Subcutaneous abdominal adipose tissue (tissue), 5 donors: ENCODE results near the gene KCNH2.

Source experiments
- H3K27ac ChIP-seq: one replicate; pipeline ENCODE4 v1.7.0; 2013; ENCODE audit warnings: low read depth, mild to moderate bottlenecking, inconsistent platforms, low read length, moderate library complexity
- H3K27me3 ChIP-seq, 5 donors: one replicate each; pipeline ENCODE4 v1.7.0; 2013; ENCODE audit warnings: low read length in 5 of 5, inconsistent platforms in 1 of 5; ENCODE audit not compliant: control insufficient read depth in 5 of 5, insufficient read depth in 4 of 5
- H3K36me3 ChIP-seq, 5 donors: one replicate each; pipeline ENCODE4 v1.7.0; 2013; ENCODE audit warnings: low read length in 5 of 5; ENCODE audit not compliant: control insufficient read depth in 5 of 5, insufficient read depth in 5 of 5
- H3K4me1 ChIP-seq, 5 donors: one replicate each; pipeline ENCODE4 v1.7.0; 2013; ENCODE audit warnings: low read length in 5 of 5, mild to moderate bottlenecking in 3 of 5, moderate library complexity in 1 of 5; ENCODE audit not compliant: control insufficient read depth in 5 of 5, insufficient read depth in 5 of 5
- H3K4me3 ChIP-seq, 5 donors: one replicate each; pipeline ENCODE4 v1.7.0; 2013; ENCODE audit warnings: low read length in 5 of 5, low read depth in 1 of 5
- H3K9ac ChIP-seq, 5 donors: one replicate each; pipeline ENCODE4 v1.7.0; 2013; ENCODE audit warnings: low read length in 5 of 5, mild to moderate bottlenecking in 4 of 5, moderate library complexity in 3 of 5
- H3K9me3 ChIP-seq, 5 donors: one replicate each; pipeline ENCODE4 v1.7.0; 2013; ENCODE audit warnings: low read length in 5 of 5; ENCODE audit not compliant: control insufficient read depth in 5 of 5
- donor health status: healthy.
- donor health status: healthy.
- donor health status: healthy.
- donor health status: healthy.
- donor health status: healthy.

The KCNH2 gene

DNA sequence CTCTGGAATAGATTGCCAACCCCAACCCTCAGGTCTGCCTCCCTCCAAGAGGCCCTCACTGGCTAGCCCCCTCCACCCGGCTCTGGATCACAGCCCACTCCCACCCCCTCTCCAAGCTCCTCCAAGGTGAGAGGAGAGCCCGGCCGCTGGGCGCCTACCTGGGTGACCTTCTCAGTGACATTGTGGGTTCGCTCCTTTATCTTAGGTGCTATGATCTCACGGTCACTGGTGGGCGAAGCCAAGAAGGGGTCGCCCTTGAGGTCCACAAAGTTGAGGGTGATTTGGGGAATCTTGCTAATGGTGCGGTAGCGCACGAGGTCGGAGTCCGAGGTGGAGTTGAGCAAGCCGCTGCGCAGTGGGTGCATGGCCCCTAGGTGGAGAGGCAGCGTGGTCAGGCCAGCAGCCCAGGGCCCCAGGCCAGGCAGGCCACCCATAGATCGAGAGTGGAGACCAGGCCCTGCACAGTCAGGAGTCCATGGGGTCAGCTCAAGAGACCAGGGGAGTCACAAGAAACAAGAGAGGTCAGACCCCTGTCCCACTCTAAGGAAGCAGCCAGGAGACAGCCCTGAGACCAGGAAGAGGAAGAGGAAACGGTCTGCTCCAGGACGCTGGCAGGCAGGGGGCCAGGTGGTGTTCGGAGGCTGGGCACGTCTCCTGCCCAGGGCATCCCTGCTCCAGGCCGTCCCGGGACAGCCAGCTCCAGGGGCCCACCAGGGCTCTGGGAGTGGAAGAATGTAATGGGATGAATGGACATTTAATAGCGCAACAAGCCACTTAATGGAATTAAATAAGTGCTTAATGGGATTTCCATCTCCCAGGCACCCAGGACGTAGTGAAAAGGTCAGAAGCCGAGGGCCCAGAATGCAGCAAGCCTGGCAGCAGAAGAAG is 20.7 kb downstream of the KCNH2 start:
- no peak overlapping the region for H3K9ac ChIP-seq
- H3K36me3 ChIP-seq: no peaks in the 10 kb centered on the region
- no peak overlapping the region for H3K4me3 ChIP-seq
- H3K27ac ChIP-seq: no peak overlapping the region
- no peaks in the 10 kb centered on the region for H3K9me3 ChIP-seq
- peaks cover 0 to 9% (median 7%) of the 10 kb centered on the region in 5 donors for H3K4me1 ChIP-seq
- peaks cover 44 to 72% (median 57%) of the 10 kb centered on the region in 5 donors for H3K27me3 ChIP-seq

DNA sequence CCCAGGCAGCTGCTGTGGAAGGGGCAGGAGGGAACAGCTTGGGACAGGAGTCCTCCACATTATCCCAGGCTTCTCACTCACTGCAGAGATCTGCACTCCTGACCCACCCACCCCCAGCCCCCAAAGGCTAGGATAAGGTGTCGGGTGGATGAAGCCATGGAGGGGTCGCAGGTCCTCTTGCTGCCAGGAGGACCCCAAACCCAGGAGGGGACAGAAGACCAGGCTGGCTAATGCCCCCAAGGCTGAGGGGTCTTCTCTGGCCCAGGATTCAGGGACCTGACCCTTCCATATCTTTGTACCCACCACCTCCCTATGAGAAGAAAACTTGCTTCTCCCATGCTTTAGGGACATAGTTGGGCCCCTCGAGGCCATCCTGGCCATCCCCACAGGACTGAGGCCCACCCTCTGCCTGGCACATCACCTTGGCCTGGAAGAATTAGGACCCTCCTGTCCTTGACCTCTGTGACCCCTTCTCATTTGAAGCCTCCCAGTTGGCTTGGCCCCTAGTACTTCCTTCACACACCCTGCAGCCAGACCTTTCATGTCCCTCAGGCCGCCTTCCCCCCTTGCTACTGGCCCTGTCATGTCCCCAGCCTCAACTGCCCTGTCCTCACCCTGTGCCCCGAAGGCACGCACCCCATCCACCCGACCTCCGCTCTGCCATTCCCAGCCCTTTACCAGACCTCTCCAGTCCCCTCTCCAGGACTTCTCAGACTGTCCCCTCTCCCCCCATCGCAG is 21.6 kb downstream of the KCNH2 start:
- H3K9ac ChIP-seq: no peak overlapping the region
- H3K4me3 ChIP-seq: no peak overlapping the region

DNA sequence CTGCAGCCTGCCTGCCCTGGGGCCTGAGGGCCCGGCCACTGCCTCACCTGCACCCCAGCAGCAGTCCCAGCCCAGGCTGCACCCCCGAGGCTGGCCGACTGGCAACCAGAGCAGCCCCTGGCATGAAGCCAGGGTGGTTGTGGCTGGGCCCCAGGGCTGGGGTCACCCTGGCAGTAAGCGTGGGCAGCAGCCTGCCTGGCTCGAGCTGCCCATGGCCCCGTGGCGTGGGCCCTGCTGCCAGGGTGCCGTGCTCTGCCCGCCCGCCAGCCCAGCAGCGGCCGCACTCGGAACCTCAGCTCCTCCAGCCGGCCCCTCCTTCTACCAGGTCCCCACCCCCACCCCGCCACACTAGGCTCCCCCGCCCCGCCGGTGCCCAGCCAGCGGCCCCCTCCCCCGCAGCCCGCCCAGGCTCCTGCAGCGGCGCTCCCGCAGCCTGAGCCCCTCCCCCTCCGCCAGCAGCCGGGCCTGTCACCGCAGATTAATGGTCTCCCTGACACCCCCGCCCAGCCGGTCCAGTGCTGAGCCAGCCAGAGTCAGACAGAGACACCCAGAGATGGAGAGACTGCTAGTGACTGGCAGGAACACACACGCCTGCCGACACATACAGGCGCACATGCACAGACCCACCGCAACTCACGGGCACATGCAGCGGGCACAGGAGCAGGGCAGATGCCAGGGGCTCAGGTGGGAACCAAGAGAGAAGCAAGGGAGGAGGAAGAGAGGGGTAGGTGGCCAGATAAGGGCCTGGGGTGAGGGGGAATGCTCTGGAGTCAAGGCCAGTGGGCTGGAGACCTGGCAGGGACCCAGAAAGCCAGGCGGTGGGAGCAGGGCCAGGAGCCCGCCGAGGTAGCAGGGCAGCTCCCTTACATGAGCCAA is 22.4 kb downstream of the KCNH2 start:
- peak overlapping the region in 2 of 5 donors; percentile 30 to 37 for H3K4me3 ChIP-seq

More for the DNA sequence above, 21.6 kb downstream of the KCNH2 start:
- Histone ChIP-seq H3K27me3 (peaks cover 44 to 67% (median 61%) of the 10 kb centered on the region in 5 donors), H3K36me3 (no peaks in the 10 kb centered on the region), H3K27ac (no peak overlapping the region), H3K4me1 (peaks cover 0 to 9% (median 7%) of the 10 kb centered on the region in 5 donors), H3K9me3 (no peaks in the 10 kb centered on the region)

DNA sequence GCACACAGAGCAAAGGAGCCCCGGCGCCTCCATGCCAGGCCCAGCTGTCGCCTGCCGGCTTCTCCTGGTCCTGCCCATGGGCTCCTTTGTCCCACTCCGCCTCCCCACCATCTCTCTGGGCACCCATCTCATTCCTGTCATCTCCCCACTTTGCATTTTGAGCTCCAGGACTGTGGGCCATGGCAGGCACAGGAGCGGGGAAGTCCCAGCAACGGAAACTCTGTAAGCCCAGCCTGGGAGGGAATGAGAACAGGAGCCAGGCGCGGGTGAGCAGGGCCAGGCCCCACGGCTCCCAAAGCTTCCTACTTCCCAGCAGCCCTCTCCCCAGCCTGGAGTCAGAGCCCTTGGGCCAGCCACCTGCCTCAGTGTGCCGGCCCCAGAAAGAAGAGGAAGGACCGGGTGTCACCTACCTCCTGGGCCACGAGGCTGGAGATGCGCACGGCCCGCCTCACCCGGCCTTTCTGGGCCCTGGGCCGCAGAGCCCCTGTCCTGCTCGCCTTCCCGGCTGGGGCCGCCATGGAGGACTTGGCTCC is 23.1 kb downstream of the KCNH2 start:
- Histone ChIP-seq H3K4me1 (peaks cover 0 to 9% (median 7%) of the 10 kb centered on the region in 5 donors), H3K27me3 (peaks cover 44 to 65% (median 58%) of the 10 kb centered on the region in 5 donors), H3K4me3 (peak overlapping the region in 2 of 5 donors; percentile 30 to 37), H3K9ac (no peak overlapping the region), H3K27ac (no peak overlapping the region), H3K9me3 (no peaks in the 10 kb centered on the region), H3K36me3 (no peaks in the 10 kb centered on the region)

More for the DNA sequence above, 22.4 kb downstream of the KCNH2 start:
- H3K27me3 ChIP-seq: peaks cover 44 to 65% (median 58%) of the 10 kb centered on the region in 5 donors
- no peak overlapping the region for H3K27ac ChIP-seq
- H3K9ac ChIP-seq: no peak overlapping the region
- no peaks in the 10 kb centered on the region for H3K9me3 ChIP-seq
- peaks cover 0 to 9% (median 7%) of the 10 kb centered on the region in 5 donors for H3K4me1 ChIP-seq
- no peaks in the 10 kb centered on the region for H3K36me3 ChIP-seq

DNA sequence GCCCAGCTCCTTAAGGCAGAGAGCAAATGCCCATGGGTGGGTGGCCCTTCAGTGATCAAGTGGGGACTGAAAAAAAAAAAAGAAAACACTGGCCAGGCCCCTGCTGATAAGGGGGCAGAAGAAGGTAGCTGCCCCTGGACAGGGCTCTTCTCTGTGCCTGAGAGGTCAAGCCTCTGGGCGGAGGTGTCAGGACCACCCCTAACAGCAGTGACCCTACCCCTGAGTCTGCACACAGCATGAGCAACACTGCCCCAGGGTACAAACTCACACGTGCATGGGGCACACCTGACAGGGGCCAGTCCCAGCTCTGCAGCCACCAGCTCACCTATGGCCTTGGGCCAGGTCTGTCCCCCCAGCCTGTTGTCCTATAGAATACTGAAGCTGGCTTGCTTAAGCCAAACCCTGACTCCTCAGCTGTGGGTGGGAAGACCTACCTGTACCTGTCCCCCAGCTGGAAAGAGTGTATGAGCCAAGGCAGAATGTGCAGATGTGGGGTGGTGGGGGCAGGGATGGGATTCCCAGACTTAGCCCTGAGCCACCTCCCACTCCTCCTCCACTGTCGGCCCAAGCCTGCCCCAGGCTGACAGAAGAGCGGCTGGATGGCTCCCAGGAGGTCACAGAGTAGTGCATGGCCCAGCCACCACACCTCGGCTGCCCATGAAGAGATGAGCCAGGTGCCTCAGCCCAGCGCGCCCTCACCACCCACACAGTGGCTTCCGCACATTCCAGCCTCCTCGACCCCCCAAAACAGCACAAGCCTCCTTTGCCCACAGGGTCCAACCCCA is 23.7 kb downstream of the KCNH2 start:
- H3K36me3 ChIP-seq: no peaks in the 10 kb centered on the region
- peaks cover 42 to 66% (median 55%) of the 10 kb centered on the region in 5 donors for H3K27me3 ChIP-seq
- H3K4me3 ChIP-seq: no peak overlapping the region
- H3K9me3 ChIP-seq: no peaks in the 10 kb centered on the region
- no peak overlapping the region for H3K9ac ChIP-seq
- H3K27ac ChIP-seq: no peak overlapping the region
- H3K4me1 ChIP-seq: peaks cover 0 to 11% (median 7%) of the 10 kb centered on the region in 5 donors

DNA sequence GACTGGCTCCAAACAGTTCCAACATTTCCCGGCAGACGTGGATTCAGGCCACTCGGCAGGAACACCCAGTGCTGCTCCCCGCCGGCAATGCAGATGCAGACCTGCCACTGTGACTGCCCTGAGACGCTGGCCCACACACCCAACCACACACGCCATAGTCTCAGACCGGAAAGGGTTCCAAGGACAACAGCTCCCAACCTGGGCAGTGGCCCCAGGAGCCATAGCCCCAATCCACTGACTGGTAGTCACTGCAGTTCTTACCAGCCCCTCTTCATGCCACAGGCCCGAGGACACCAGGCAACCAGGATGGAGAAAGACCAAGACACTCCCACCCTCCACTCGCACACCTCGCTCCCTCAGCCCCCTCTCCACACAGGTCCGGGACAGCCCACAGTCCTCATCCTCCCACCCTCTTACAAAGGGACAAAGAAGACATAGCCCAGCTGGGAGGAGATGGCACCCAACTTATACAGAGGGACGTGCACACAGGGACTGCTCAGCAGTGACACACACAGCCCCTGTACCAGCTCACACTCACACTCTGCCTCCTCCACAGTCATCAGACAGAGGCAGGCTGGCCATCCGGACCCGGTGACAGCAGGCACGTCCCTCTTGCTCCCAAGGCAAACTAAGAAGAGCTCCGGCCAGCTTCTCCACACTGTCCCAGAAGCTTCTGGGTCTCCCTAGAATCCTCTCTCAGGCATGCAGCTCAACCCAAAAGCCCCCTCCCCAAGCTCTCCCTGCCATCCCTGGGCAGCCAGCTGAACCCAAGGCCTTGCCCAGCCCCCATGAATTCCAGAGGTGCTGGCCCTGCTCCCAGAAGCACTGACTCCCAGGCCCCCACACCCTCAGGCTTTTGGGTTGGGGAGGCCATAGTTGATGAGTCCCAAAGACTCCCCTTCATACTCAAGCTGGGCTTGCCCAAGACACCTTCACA is 24.8 kb downstream of the KCNH2 start:
- Histone ChIP-seq H3K4me1 (peaks cover 0 to 11% (median 7%) of the 10 kb centered on the region in 5 donors), H3K36me3 (no peaks in the 10 kb centered on the region), H3K9me3 (no peaks in the 10 kb centered on the region), H3K9ac (no peak overlapping the region), H3K4me3 (no peak overlapping the region), H3K27me3 (peaks cover 37 to 58% (median 48%) of the 10 kb centered on the region in 5 donors), H3K27ac (no peak overlapping the region)

DNA sequence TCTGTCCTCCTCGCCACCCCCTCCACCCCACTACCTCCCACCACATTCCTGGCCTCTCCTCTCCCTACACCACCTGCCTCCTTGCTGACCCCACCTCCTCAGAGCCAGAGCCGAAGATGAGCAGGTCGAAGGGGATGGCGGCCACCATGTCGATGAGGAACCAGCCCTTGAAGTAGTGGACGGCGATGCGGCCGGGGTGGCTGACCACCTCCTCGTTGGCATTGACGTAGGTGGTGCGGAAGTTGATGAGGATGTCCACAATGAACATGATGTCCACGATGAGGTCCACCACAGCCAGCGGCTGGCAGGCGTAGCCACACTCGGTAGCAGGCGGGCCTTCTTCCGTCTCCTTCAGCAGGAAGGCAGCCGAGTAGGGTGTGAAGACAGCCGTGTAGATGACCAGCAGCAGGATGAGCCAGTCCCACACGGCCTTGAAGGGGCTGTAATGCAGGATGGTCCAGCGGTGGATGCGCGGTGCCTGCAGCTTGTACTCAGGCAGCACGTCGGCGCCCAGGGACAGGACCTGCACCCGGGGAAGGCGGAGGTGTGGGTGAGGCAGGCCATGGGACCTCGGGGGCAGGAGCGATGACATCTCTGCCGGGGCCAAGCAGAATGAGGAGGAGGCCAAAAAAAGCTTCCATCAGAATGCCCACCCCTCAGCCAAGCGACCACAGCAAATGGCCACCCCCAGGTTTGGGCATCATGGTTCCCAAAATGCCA is 25.6 kb downstream of the KCNH2 start:
- H3K27me3 ChIP-seq: peaks cover 34 to 55% (median 49%) of the 10 kb centered on the region in 5 donors
- H3K4me3 ChIP-seq: no peak overlapping the region
- H3K27ac ChIP-seq: no peak overlapping the region
- no peaks in the 10 kb centered on the region for H3K36me3 ChIP-seq
- no peak overlapping the region for H3K9ac ChIP-seq
- H3K9me3 ChIP-seq: no peaks in the 10 kb centered on the region
- H3K4me1 ChIP-seq: peaks cover 0 to 11% (median 5%) of the 10 kb centered on the region in 5 donors

DNA sequence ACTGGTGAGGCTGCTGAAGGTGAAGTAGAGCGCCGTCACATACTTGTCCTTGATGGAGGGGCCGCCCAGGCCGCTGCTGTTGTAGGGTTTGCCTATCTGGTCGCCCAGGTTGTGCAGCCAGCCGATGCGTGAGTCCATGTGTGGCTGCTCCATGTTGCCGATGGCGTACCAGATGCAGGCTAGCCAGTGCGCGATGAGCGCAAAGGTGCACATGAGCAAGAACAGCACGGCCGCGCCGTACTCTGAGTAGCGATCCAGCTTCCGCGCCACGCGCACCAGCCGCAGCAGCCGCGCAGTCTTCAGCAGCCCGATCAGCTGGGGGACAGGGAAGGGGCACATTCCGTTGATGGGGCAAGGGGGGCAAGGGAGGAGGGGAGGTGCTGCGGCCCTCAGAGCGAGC is 26.6 kb downstream of the KCNH2 start:
- Histone ChIP-seq H3K4me3 (no peak overlapping the region), H3K4me1 (peaks cover 0 to 11% (median 4%) of the 10 kb centered on the region in 5 donors), H3K27me3 (peaks cover 33 to 55% (median 43%) of the 10 kb centered on the region in 5 donors), H3K9me3 (no peaks in the 10 kb centered on the region), H3K9ac (no peak overlapping the region), H3K36me3 (no peaks in the 10 kb centered on the region), H3K27ac (no peak overlapping the region)
